Measurements from ENCODE around the gene VPS39. TPM values are rescaled to one million over a fixed set of nuclear protein-coding genes. Genes with fewer than 3 reads are reported as not detected.

Gene VPS39
- total and polyA plus RNA-seq, 2 of the 8 experiments (the other 6 are each of a cell fraction or from before 2014, with no cell fraction given), result 34.4 to 36.6 TPM

DNA sequence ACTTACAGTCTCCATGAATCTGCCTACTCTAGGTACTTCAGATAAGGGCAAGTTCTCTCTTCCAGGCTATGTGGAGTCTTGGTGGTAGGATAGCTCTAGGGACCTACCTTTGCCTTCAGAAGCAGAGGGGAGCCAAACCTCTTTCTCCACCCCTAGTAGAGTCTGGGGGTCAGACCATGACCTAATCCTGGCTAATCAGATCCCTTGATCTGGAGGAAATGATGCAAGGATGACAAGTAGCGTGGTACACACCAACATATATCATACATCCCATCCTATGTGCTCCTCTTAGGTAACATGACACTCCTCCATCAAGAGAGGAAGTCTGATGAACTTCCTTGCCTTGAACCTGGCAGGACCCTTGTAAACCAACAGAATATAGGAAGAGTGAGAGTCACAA is 36.3 kb downstream of the VPS39 start (continued):
- no peak for TF ChIP-seq USF2 (IDR thresholded peaks at IDR 0.05; ENCODE audit: low read length)
- TF ChIP-seq CHD1 (IDR thresholded peaks at IDR 0.05; ENCODE audit: low read depth, low read length), result no peak
- TF ChIP-seq SAP30 (IDR thresholded peaks at IDR 0.05; ENCODE audit: insufficient read depth, insufficient replicate concordance, low read length), result no peak
